HEK293 (cell line): ENCODE measurements around the gene STRN4.

Source experiments
- CTCF ChIA-PET: fragments of 350-600 bp; formaldehyde crosslinking; extraction: SDS; loops from one replicate; lab custom pipeline; 2021; ENCODE audit warnings: antibody characterized with exemption; lab: Yijun Ruan, JAX
- POLR2A ChIA-PET: fragments of 300-600 bp; formaldehyde crosslinking; extraction: SDS; loops from one replicate; lab custom pipeline; 2020; ENCODE audit warnings: antibody characterized with exemption, inconsistent platforms; lab: Yijun Ruan, JAX
- H3K27ac ChIP-seq: fragments of 200-500 bp; sonication (Bioruptor generic); 2 replicates; pipeline ENCODE4 v1.5.1; 2014; ENCODE audit warnings: low read depth, low read length, control low read depth, inconsistent platforms; ENCODE audit errors: extremely low read depth
- H3K36me3 ChIP-seq, 2 experiments: fragments of 200-500 bp in 1 of 2; sonication (Bioruptor generic) in 1 of 2; 1 replicate in 1 of 2; 2 replicates in 1 of 2; pipeline ENCODE4 v1.5.1; 2014 to 2017; ENCODE audit warnings: inconsistent platforms in 2 of 2, low read length in 2 of 2; ENCODE audit not compliant: control insufficient read depth in 2 of 2, insufficient read depth in 1 of 2
- H3K4me1 ChIP-seq: fragments of 200-500 bp; sonication (Bioruptor generic); 2 replicates; pipeline ENCODE4 v1.5.1; 2014; ENCODE audit warnings: mild to moderate bottlenecking, low read length, inconsistent platforms; ENCODE audit not compliant: control insufficient read depth, insufficient read depth
- H3K4me3 ChIP-seq: 2 replicates; pipeline ENCODE4 v1.5.1; 2011; ENCODE audit warnings: low read depth, mild to moderate bottlenecking, control low read depth, low read length, moderate library complexity
- H3K9me3 ChIP-seq: fragments of 200-500 bp; sonication (Bioruptor generic); 2 replicates; pipeline ENCODE4 v1.5.1; 2014; ENCODE audit warnings: low read depth, low read length, inconsistent platforms; ENCODE audit not compliant: control insufficient read depth, insufficient read depth
- BCL11A ChIP-seq: fragments of 450-650 bp; formaldehyde crosslinking; IDR thresholded peaks from 2 replicates; pipeline ENCODE4 v1.5.1; 2016; ENCODE audit warnings: low read depth, missing biosample characterization, missing genetic modification characterization
- BCL11B ChIP-seq: fragments of 450-650 bp; formaldehyde crosslinking; IDR thresholded peaks from 2 replicates; pipeline ENCODE4 v1.5.1; 2016; ENCODE audit warnings: low read depth, missing biosample characterization, missing genetic modification characterization
- CTCF ChIP-seq: fragments of 450-650 bp; formaldehyde crosslinking; IDR thresholded peaks from 2 replicates; pipeline ENCODE4 v1.5.1; 2016; ENCODE audit warnings: missing biosample characterization, missing genetic modification characterization
- EGR2 ChIP-seq: fragments of 450-650 bp; formaldehyde crosslinking; IDR thresholded peaks from 2 replicates; pipeline ENCODE4 v1.5.1; 2016; ENCODE audit warnings: low read depth, missing biosample characterization, missing genetic modification characterization
- GLIS2 ChIP-seq: fragments of 450-650 bp; formaldehyde crosslinking; IDR thresholded peaks from 2 replicates; pipeline ENCODE4 v1.5.1; 2016; ENCODE audit warnings: missing biosample characterization, missing genetic modification characterization
- HOXA7 ChIP-seq: sonication (generic); formaldehyde crosslinking; IDR thresholded peaks from 2 replicates; pipeline ENCODE4 v1.8.1; 2022; ENCODE audit warnings: missing genetic modification reagents, borderline replicate concordance
- HOXC10 ChIP-seq: sonication (generic); formaldehyde crosslinking; IDR thresholded peaks from 2 replicates; pipeline ENCODE4 v1.8.1; 2023; ENCODE audit warnings: mild to moderate bottlenecking, missing genetic modification reagents
- KLF16 ChIP-seq: fragments of 450-650 bp; formaldehyde crosslinking; IDR thresholded peaks from 2 replicates; pipeline ENCODE4 v1.5.1; 2017; ENCODE audit warnings: missing biosample characterization, missing genetic modification characterization
- KLF7 ChIP-seq: fragments of 450-650 bp; formaldehyde crosslinking; IDR thresholded peaks from 2 replicates; pipeline ENCODE4 v1.5.1; 2016; ENCODE audit warnings: missing biosample characterization, missing genetic modification characterization, borderline replicate concordance
- KLF8 ChIP-seq: fragments of 450-650 bp; formaldehyde crosslinking; IDR thresholded peaks from 2 replicates; pipeline ENCODE4 v1.5.1; 2016; ENCODE audit warnings: missing biosample characterization, missing genetic modification characterization
- RBAK ChIP-seq: fragments of 450-650 bp; formaldehyde crosslinking; IDR thresholded peaks from 2 replicates; pipeline ENCODE4 v1.5.1; 2016; ENCODE audit warnings: missing biosample characterization, missing genetic modification characterization
- ZBTB10 ChIP-seq: fragments of 450-650 bp; formaldehyde crosslinking; IDR thresholded peaks from 2 replicates; pipeline ENCODE4 v1.5.1; 2016; ENCODE audit warnings: missing biosample characterization, missing genetic modification characterization
- ZBTB21 ChIP-seq: fragments of 450-650 bp; formaldehyde crosslinking; IDR thresholded peaks from 2 replicates; pipeline ENCODE4 v1.5.1; 2017; ENCODE audit warnings: missing biosample characterization, missing genetic modification characterization
- ZNF157 ChIP-seq: fragments of 450-650 bp; formaldehyde crosslinking; IDR thresholded peaks from 2 replicates; pipeline ENCODE4 v1.5.1; 2016; ENCODE audit warnings: missing biosample characterization, missing genetic modification characterization
- ZNF18 ChIP-seq: fragments of 450-650 bp; formaldehyde crosslinking; IDR thresholded peaks from 2 replicates; pipeline ENCODE4 v1.5.1; 2016; ENCODE audit warnings: missing biosample characterization, missing genetic modification characterization
- ZNF239 ChIP-seq: fragments of 450-650 bp; formaldehyde crosslinking; IDR thresholded peaks from 2 replicates; pipeline ENCODE4 v1.5.1; 2016; ENCODE audit warnings: missing biosample characterization, missing genetic modification characterization
- ZNF24 ChIP-seq: fragments of 450-650 bp; formaldehyde crosslinking; IDR thresholded peaks from 2 replicates; pipeline ENCODE4 v1.5.1; 2016; ENCODE audit warnings: missing biosample characterization, missing genetic modification characterization
- ZNF280D ChIP-seq: fragments of 450-650 bp; formaldehyde crosslinking; IDR thresholded peaks from 2 replicates; pipeline ENCODE4 v1.5.1; 2016; ENCODE audit warnings: missing biosample characterization, missing genetic modification characterization
- ZNF292 ChIP-seq: fragments of 450-650 bp; formaldehyde crosslinking; IDR thresholded peaks from 2 replicates; pipeline ENCODE4 v1.5.1; 2016; ENCODE audit warnings: low read depth, missing biosample characterization, missing genetic modification characterization, borderline replicate concordance
- ZNF394 ChIP-seq: fragments of 450-650 bp; formaldehyde crosslinking; IDR thresholded peaks from 2 replicates; pipeline ENCODE4 v1.5.1; 2016; ENCODE audit warnings: missing biosample characterization, missing genetic modification characterization, mild to moderate bottlenecking, moderate library complexity, borderline replicate concordance
- ZNF514 ChIP-seq: fragments of 450-650 bp; formaldehyde crosslinking; IDR thresholded peaks from 2 replicates; pipeline ENCODE4 v1.5.1; 2016; ENCODE audit warnings: missing biosample characterization, missing genetic modification characterization
- ZNF645 ChIP-seq: fragments of 450-650 bp; formaldehyde crosslinking; IDR thresholded peaks from 2 replicates; pipeline ENCODE4; 2016; ENCODE audit warnings: missing biosample characterization, missing genetic modification characterization
- ZNF658 ChIP-seq: fragments of 450-650 bp; formaldehyde crosslinking; IDR thresholded peaks from 2 replicates; pipeline ENCODE4; 2016; ENCODE audit warnings: missing biosample characterization, missing genetic modification characterization

STRN4 gene

GRCh38 chr19:46729696-46730095 is 16.6 kb downstream of the STRN4 start:
- CTCF ChIA-PET, result interaction anchor here (0.6 to 6.3 kb wide), 17 partner anchors 11 to 281 kb away, joined by 3 to 69 read pairs (median 4); partner anchors contain the start of gene DACT3
- Histone ChIP-seq H3K27ac (no peak overlapping the region), H3K4me3 (no peak overlapping the region), H3K4me1 (no peaks in the 10 kb centered on the region; the same call in 1 of the 2 replicates), H3K9me3 (no peaks in the 10 kb centered on the region), H3K36me3 (peaks cover 29 to 100% of the 10 kb centered on the region in 2 experiments)
- no peak for TF ChIP-seq ZNF18
- TF ChIP-seq ZBTB21, result no peak
- no peak for TF ChIP-seq ZNF157 (tag by site-specific recombination)
- TF ChIP-seq ZNF239, result no peak
- TF ChIP-seq ZNF645 (tag by site-specific recombination), result no peak
- no peak for TF ChIP-seq GLIS2 (tag by site-specific recombination)
- no peak for TF ChIP-seq BCL11B (tag by site-specific recombination)
- TF ChIP-seq ZBTB10, result no peak
- TF ChIP-seq KLF16 (tag by site-specific recombination), result no peak
- no peak for TF ChIP-seq HOXC10
- no peak for TF ChIP-seq ZNF514
- no peak for TF ChIP-seq ZNF292 (tag by site-specific recombination)
- no peak for TF ChIP-seq ZNF658
- TF ChIP-seq HOXA7 (CRISPR knock-in tag), result no peak
- POLR2A ChIA-PET, result no interaction called here

GRCh38 chr19:46728693-46729339 is 17.4 kb downstream of the STRN4 start:
- POLR2A ChIA-PET, result interaction anchor here (0.8 kb wide), 1 partner anchor 9 kb away, joined by 3 read pairs; no protein-coding TSS in a partner anchor
- no peaks in the 10 kb centered on the region for H3K9me3 ChIP-seq
- peaks cover 28 to 99% of the 10 kb centered on the region in 2 experiments for H3K36me3 ChIP-seq
- CTCF ChIA-PET, result interaction anchor here (0.6 to 6.3 kb wide), 32 partner anchors 8 to 245 kb away, joined by 3 to 69 read pairs (median 4); partner anchors contain the start of gene DACT3
- H3K4me1 ChIP-seq, result no peaks in the 10 kb centered on the region; the same call in 1 of the 2 replicates
- no peak overlapping the region for H3K4me3 ChIP-seq
- no peak overlapping the region for H3K27ac ChIP-seq
- TF ChIP-seq BCL11A (peak; percentile 25; the same call in 1 of the 2 replicates), KLF7 (tag by site-specific recombination) (no peak), CTCF (tag by site-specific recombination) (peak; percentile 86), ZNF280D (no peak), ZNF24 (tag by site-specific recombination) (0 out of 2 replicates have a peak, but pooled peaks have one; percentile 34), RBAK (tag by site-specific recombination) (0 out of 2 replicates have a peak, but pooled peaks have one; percentile 24), KLF8 (tag by site-specific recombination) (peak; percentile 60), ZNF394 (no peak), EGR2 (tag by site-specific recombination) (no peak)
